Occipital lobe (tissue), 2 donors: ENCODE data around the gene SMAP1. TPM values are rescaled to one million over a fixed set of nuclear protein-coding genes. Genes with fewer than 3 reads are reported as not detected.

Experiments used
- DNase-seq: peaks from one replicate; lab custom pipeline; 2025; lab: John Stamatoyannopoulos, UW
- total RNA-seq: library from RNA; depleted of rRNA; stranded (reverse); fragments of >200 nt; gene quantifications from one replicate; pipeline ENCODE4 v1.2.3, GENCODE V29; 2014

Gene SMAP1
- total RNA-seq, 1 donor from 2014 or later, result 61.5 TPM

GRCh38 chr6:70889270-70889669 lies 221.6 kb downstream of the SMAP1 start:
- DNase-seq, result no peak

DNA sequence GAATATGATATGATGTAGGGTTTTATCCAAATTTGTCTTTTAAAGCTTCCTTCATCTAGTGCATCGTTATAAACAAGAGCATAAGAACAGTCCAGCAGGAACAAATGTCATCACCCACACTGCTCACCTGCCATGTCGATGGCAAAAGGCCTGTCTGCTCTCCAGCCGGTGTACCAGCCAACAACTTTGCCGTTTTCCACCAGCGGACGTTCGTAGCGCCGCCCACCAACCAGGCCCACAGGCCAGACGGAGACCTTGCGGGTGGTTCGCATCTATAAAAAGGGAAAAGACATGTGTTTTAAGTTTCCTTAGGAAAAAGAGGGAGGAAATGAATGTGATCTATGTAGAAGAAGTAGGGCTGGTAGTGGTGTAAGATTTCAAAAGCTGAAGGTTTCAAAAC lies 226.3 kb downstream of the SMAP1 start:
- DNase-seq, result no peak

- no peak for DNase-seq
Measured at GRCh38 chr6:70900047-70900446, 232.4 kb downstream of the SMAP1 start.

- DNase-seq, result no peak
Measured at GRCh38 chr6:70901324-70901723, 233.6 kb downstream of the SMAP1 start.

- DNase-seq, result no peak
Measured at GRCh38 chr6:70903665-70904452, 236.2 kb downstream of the SMAP1 start.

- DNase-seq, result no peak
Measured at GRCh38 chr6:70905742-70906141, 238.1 kb downstream of the SMAP1 start.

Other genes with a start within 250 kb of the SMAP1 start
- 19.2 TPM for gene SDHAF4, start 101.0 kb upstream of the SMAP1 start, total RNA-seq